ENCODE data around the gene PTTG1IP.

- TF ChIP-seq, protein P1, sequence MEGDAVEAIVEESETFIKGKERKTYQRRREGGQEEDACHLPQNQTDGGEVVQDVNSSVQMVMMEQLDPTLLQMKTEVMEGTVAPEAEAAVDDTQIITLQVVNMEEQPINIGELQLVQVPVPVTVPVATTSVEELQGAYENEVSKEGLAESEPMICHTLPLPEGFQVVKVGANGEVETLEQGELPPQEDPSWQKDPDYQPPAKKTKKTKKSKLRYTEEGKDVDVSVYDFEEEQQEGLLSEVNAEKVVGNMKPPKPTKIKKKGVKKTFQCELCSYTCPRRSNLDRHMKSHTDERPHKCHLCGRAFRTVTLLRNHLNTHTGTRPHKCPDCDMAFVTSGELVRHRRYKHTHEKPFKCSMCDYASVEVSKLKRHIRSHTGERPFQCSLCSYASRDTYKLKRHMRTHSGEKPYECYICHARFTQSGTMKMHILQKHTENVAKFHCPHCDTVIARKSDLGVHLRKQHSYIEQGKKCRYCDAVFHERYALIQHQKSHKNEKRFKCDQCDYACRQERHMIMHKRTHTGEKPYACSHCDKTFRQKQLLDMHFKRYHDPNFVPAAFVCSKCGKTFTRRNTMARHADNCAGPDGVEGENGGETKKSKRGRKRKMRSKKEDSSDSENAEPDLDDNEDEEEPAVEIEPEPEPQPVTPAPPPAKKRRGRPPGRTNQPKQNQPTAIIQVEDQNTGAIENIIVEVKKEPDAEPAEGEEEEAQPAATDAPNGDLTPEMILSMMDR (IDR thresholded peaks at IDR 0.05) = no peak
- TF ChIP-seq NR3C1 (CRISPR knock-in tag; conservative IDR thresholded peaks at IDR 0.05; ENCODE audit: low read depth) = no peak
- TF ChIP-seq, protein P2, sequence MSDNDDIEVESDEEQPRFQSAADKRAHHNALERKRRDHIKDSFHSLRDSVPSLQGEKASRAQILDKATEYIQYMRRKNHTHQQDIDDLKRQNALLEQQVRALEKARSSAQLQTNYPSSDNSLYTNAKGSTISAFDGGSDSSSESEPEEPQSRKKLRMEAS (CRISPR knock-in tag; IDR thresholded peaks at IDR 0.05) = no peak
- no peak for TF ChIP-seq ZNF416 (CRISPR knock-in tag; IDR thresholded peaks at IDR 0.05)
- no peak for TF ChIP-seq ZBTB21 (CRISPR knock-in tag; IDR thresholded peaks at IDR 0.05; ENCODE audit: borderline replicate concordance)
- TF ChIP-seq SMAD3 (CRISPR knock-in tag; IDR thresholded peaks at IDR 0.05; ENCODE audit: borderline replicate concordance) = no peak
- TF ChIP-seq ZNF512 (CRISPR knock-in tag; IDR thresholded peaks at IDR 0.05; ENCODE audit: borderline replicate concordance) = no peak
- no peak for TF ChIP-seq TEAD1 (CRISPR knock-in tag; IDR thresholded peaks at IDR 0.05)
- no peak for TF ChIP-seq FOXP4 (CRISPR knock-in tag; IDR thresholded peaks at IDR 0.05)
- TF ChIP-seq, protein P3, sequence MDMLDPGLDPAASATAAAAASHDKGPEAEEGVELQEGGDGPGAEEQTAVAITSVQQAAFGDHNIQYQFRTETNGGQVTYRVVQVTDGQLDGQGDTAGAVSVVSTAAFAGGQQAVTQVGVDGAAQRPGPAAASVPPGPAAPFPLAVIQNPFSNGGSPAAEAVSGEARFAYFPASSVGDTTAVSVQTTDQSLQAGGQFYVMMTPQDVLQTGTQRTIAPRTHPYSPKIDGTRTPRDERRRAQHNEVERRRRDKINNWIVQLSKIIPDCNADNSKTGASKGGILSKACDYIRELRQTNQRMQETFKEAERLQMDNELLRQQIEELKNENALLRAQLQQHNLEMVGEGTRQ (CRISPR knock-in tag; IDR thresholded peaks at IDR 0.05) = no peak
- no peak for TF ChIP-seq PRDM15 (CRISPR knock-in tag; IDR thresholded peaks at IDR 0.05)
- TF ChIP-seq, protein P4, sequence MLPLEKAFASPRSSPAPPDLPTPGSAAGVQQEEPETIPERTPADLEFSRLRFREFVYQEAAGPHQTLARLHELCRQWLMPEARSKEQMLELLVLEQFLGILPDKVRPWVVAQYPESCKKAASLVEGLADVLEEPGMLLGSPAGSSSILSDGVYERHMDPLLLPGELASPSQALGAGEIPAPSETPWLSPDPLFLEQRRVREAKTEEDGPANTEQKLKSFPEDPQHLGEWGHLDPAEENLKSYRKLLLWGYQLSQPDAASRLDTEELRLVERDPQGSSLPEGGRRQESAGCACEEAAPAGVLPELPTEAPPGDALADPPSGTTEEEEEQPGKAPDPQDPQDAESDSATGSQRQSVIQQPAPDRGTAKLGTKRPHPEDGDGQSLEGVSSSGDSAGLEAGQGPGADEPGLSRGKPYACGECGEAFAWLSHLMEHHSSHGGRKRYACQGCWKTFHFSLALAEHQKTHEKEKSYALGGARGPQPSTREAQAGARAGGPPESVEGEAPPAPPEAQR (CRISPR knock-in tag; IDR thresholded peaks at IDR 0.05) = no peak
- TF ChIP-seq ETV6 (CRISPR knock-in tag; IDR thresholded peaks at IDR 0.05) = no peak
Observed at GRCh38 chr21:44838039-44838895, 35.2 kb downstream of the PTTG1IP start.
